Mesendoderm (in vitro differentiated cells): ENCODE measurements around the gene NPS. TPM values are rescaled to one million over a fixed set of nuclear protein-coding genes. Genes with fewer than 3 reads are reported as not detected.
A peak's percentile ranks its signal among the peaks of the same experiment; 100 is the strongest.

ENCODE experiments used
- DNase-seq: peaks from one replicate; pipeline ENCODE4 v3.0.0; 2013
- H2AK5ac ChIP-seq: 2 replicates; pipeline ENCODE4 v1.6.1; 2013; ENCODE audit warnings: low read length, inconsistent platforms
- H2BK120ac ChIP-seq: 2 replicates; pipeline ENCODE4 v1.6.1; 2013; ENCODE audit warnings: low read depth, mild to moderate bottlenecking, low read length, moderate library complexity, mixed read lengths
- H2BK15ac ChIP-seq: replicated peaks from 2 replicates; pipeline ENCODE4 v1.6.1; 2013; ENCODE audit warnings: low read depth, mild to moderate bottlenecking, moderate library complexity
- H2BK5ac ChIP-seq: 2 replicates; pipeline ENCODE4 v1.6.1; 2013; ENCODE audit warnings: low read length, inconsistent platforms
- H3K18ac ChIP-seq: 2 replicates; pipeline ENCODE4 v1.6.1; 2013; ENCODE audit warnings: mild to moderate bottlenecking, low read length, mixed read lengths
- H3K23ac ChIP-seq: one replicate; pipeline ENCODE4 v1.6.1; 2013; ENCODE audit warnings: low read length
- H3K27ac ChIP-seq: 2 replicates; pipeline ENCODE4 v1.5.1; 2013; ENCODE audit warnings: low read depth, mild to moderate bottlenecking, inconsistent platforms, low read length, moderate library complexity
- H3K27me3 ChIP-seq: 2 replicates; pipeline ENCODE4 v1.6.1; 2013; ENCODE audit warnings: low read length, control low read depth, mild to moderate bottlenecking, inconsistent platforms; ENCODE audit not compliant: insufficient read depth, poor library complexity
- H3K36me3 ChIP-seq: 2 replicates; pipeline ENCODE4 v1.6.1; 2013; ENCODE audit warnings: low read length, inconsistent platforms; ENCODE audit not compliant: control insufficient read depth, insufficient read depth
- H3K4ac ChIP-seq: one replicate; pipeline ENCODE4 v1.6.1; 2013; ENCODE audit warnings: low read depth, mild to moderate bottlenecking, low read length, moderate library complexity
- H3K4me1 ChIP-seq: 2 replicates; pipeline ENCODE4 v1.6.1; 2013; ENCODE audit warnings: low read depth, low read length, inconsistent platforms; ENCODE audit not compliant: control insufficient read depth
- H3K4me2 ChIP-seq: 2 replicates; pipeline ENCODE4 v1.6.1; 2013; ENCODE audit warnings: low read length
- H3K4me3 ChIP-seq: 2 replicates; pipeline ENCODE4 v1.5.1; 2013; ENCODE audit warnings: mild to moderate bottlenecking, low read length
- H3K56ac ChIP-seq: one replicate; pipeline ENCODE4 v1.6.1; 2013; ENCODE audit warnings: low read length
- H3K79me1 ChIP-seq: 2 replicates; pipeline ENCODE4 v1.6.1; 2013; ENCODE audit warnings: low read length, inconsistent platforms
- H3K79me2 ChIP-seq: 2 replicates; pipeline ENCODE4 v1.6.1; 2013; ENCODE audit warnings: mild to moderate bottlenecking, low read length; ENCODE audit not compliant: control insufficient read depth, insufficient read depth
- H3K9ac ChIP-seq: 2 replicates; pipeline ENCODE4 v1.6.1; 2013; ENCODE audit warnings: low read length, inconsistent platforms
- H4K5ac ChIP-seq: one replicate; pipeline ENCODE4 v1.6.1; 2013; ENCODE audit warnings: low read length
- H4K8ac ChIP-seq: one replicate; pipeline ENCODE4 v1.6.1; 2013; ENCODE audit warnings: low read depth, mild to moderate bottlenecking, control low read depth, low read length, moderate library complexity
- WGBS: extraction: QIAGEN DNeasy Blood & Tissue Kit; methylation state at CpG from one replicate; pipeline ENCODE4 v1.1.7; 2013; ENCODE audit warnings: low lambda C conversion rate, missing lambda C conversion rate; ENCODE audit not compliant: insufficient coverage; ENCODE audit errors: extremely low coverage; 5-methylcytosine and 5-hydroxymethylcytosine counted together
- polyA plus RNA-seq, 2 experiments: library from polyadenylated mRNA; stranded (reverse); fragments of 200-250 nt; gene quantifications; one replicate each; pipeline ENCODE4 v1.2.3, GENCODE V29; 2013

The NPS gene
- polyA plus RNA-seq (2013, experiment 1 of 2) = not detected
- not detected for polyA plus RNA-seq (2013, experiment 2 of 2)

DNA sequence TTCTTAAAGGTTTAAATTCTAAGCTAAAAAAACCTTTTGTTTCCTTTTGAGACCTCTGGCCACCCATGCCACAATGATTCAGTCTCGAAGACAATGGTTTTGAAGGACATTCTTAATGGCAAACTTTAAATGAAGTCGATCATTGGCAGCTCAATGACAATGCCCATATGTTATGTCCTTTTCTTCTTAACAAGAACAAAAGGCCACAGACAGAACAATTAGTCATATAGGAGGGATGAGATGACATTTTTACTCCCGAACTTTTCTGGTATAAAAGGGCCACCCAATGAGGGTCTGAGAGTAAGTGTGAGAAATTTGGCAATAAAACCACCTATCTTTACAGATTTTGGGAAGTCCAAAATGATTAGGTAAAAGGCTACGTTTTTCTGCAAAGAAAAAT lies at the start of gene NPS:
Gene NPS, plus strand, starts transcription at position 301 of the 400 bp plus-strand sequence. Its CDS starts 60 bp downstream, at position 361.
- no peaks in the 10 kb centered on the region for H3K79me1 ChIP-seq
- no peak within 1 kb of the TSS for H3K23ac ChIP-seq
- H3K79me2 ChIP-seq = no peaks in the 10 kb centered on the region
- H4K5ac ChIP-seq = no peak within 1 kb of the TSS
- no peaks in the 10 kb centered on the region for H3K36me3 ChIP-seq
- H2AK5ac ChIP-seq = no peak within 1 kb of the TSS
- H3K4me2 ChIP-seq = no peak within 1 kb of the TSS
- no peaks in the 10 kb centered on the region for H3K27me3 ChIP-seq
- H3K4ac ChIP-seq = no peak within 1 kb of the TSS
- H3K9ac ChIP-seq = no peak within 1 kb of the TSS
- no peak within 1 kb of the TSS for H3K18ac ChIP-seq
- no peak within 1 kb of the TSS for H3K56ac ChIP-seq
- no peaks in the 10 kb centered on the region for H3K4me1 ChIP-seq
- H3K27ac ChIP-seq = no peak within 1 kb of the TSS
- H3K4me3 ChIP-seq = no peak within 1 kb of the TSS
- no peak within 1 kb of the TSS for H2BK5ac ChIP-seq
- H2BK120ac ChIP-seq = no peak within 1 kb of the TSS
- no CpG with 5 or more reads among the region's 4 CpGs for WGBS
- no peak within 1 kb of the TSS for H2BK15ac ChIP-seq
- DNase-seq = no peak
- H4K8ac ChIP-seq = no peak within 1 kb of the TSS

- Histone ChIP-seq H4K8ac (no peak overlapping the region), H3K36me3 (no peaks in the 10 kb centered on the region), H3K4me3 (no peak overlapping the region), H3K9ac (no peak overlapping the region), H3K18ac (no peak overlapping the region), H2BK120ac (no peak overlapping the region), H3K79me2 (no peaks in the 10 kb centered on the region), H3K27ac (no peak overlapping the region), H3K4me1 (no peaks in the 10 kb centered on the region), H4K5ac (no peak overlapping the region), H3K4me2 (no peak overlapping the region), H2BK5ac (no peak overlapping the region), H2AK5ac (no peak overlapping the region), H2BK15ac (no peak overlapping the region), H3K56ac (no peak overlapping the region), H3K79me1 (no peaks in the 10 kb centered on the region), H3K4ac (no peak overlapping the region), H3K27me3 (no peaks in the 10 kb centered on the region), H3K23ac (no peak overlapping the region)
- no peak for DNase-seq
- WGBS = no CpG with 5 or more reads among the region's 8 CpGs
Observed at GRCh38 chr10:127500127-127500526, 49.0 kb upstream of the NPS start.

- Histone ChIP-seq H2BK15ac (no peak overlapping the region), H3K18ac (no peak overlapping the region), H3K36me3 (no peaks in the 10 kb centered on the region), H3K27me3 (no peaks in the 10 kb centered on the region), H3K4me2 (no peak overlapping the region), H3K79me1 (no peaks in the 10 kb centered on the region), H3K4me1 (no peaks in the 10 kb centered on the region), H2BK120ac (no peak overlapping the region), H2BK5ac (no peak overlapping the region), H4K5ac (no peak overlapping the region), H3K27ac (no peak overlapping the region), H2AK5ac (no peak overlapping the region), H3K56ac (no peak overlapping the region), H3K79me2 (no peaks in the 10 kb centered on the region), H4K8ac (no peak overlapping the region), H3K9ac (no peak overlapping the region), H3K4me3 (no peak overlapping the region), H3K23ac (no peak overlapping the region), H3K4ac (no peak overlapping the region)
- no CpG with 5 or more reads among the region's 9 CpGs for WGBS
- DNase-seq = no peak
Observed at GRCh38 chr10:127506094-127506493, 43.0 kb upstream of the NPS start.

- no peaks in the 10 kb centered on the region for H3K36me3 ChIP-seq
- no peaks in the 10 kb centered on the region for H3K27me3 ChIP-seq
- no peaks in the 10 kb centered on the region for H3K79me2 ChIP-seq
- no peaks in the 10 kb centered on the region for H3K79me1 ChIP-seq
- H2BK15ac ChIP-seq = no peak overlapping the region
- no peak overlapping the region for H3K4ac ChIP-seq
- H2BK5ac ChIP-seq = no peak overlapping the region
- no peak overlapping the region for H3K18ac ChIP-seq
- no peak overlapping the region for H2AK5ac ChIP-seq
- H3K23ac ChIP-seq = no peak overlapping the region
- H4K5ac ChIP-seq = no peak overlapping the region
- no peak overlapping the region for H3K4me3 ChIP-seq
- no peak overlapping the region for H2BK120ac ChIP-seq
- DNase-seq = no peak
- WGBS = no CpG with 5 or more reads among the region's 3 CpGs
- H3K4me2 ChIP-seq = no peak overlapping the region
- no peak overlapping the region for H3K9ac ChIP-seq
- H3K27ac ChIP-seq = no peak overlapping the region
- H4K8ac ChIP-seq = no peak overlapping the region
- H3K4me1 ChIP-seq = peaks cover under 1% of the 10 kb centered on the region
- no peak overlapping the region for H3K56ac ChIP-seq
Observed at GRCh38 chr10:127522298-127522697, 26.8 kb upstream of the NPS start.

DNA sequence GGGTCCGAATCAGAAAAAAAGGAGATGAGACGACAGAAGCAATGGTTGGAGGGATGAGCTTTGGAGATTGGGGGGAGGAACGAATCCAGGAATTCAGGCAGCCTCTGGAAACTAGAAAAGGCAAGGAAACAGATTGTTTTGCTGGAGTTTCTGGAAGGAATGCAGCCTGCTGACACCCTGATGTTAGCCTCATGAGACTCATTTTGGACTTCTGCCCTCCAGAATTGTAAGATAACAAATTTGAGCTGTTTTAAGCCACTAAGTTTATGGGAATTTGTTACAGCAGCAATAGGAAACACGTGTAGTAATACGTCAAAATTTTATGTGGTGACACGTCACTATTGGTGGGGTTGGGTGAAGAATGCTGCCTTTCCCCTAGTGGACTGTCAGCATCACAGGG lies 25.6 kb upstream of the NPS start:
- no peak overlapping the region for H3K23ac ChIP-seq
- H3K79me1 ChIP-seq = no peaks in the 10 kb centered on the region
- no peak overlapping the region for H2BK120ac ChIP-seq
- no peak overlapping the region for H3K9ac ChIP-seq
- no peak overlapping the region for H3K4ac ChIP-seq
- no peaks in the 10 kb centered on the region for H3K27me3 ChIP-seq
- no peak overlapping the region for H2BK15ac ChIP-seq
- H3K36me3 ChIP-seq = no peaks in the 10 kb centered on the region
- H4K8ac ChIP-seq = no peak overlapping the region
- H3K79me2 ChIP-seq = no peaks in the 10 kb centered on the region
- no peak for DNase-seq
- H3K27ac ChIP-seq = no peak overlapping the region
- H3K4me2 ChIP-seq = no peak overlapping the region
- H2BK5ac ChIP-seq = no peak overlapping the region
- H3K4me3 ChIP-seq = no peak overlapping the region
- peaks cover 2% of the 10 kb centered on the region for H3K4me1 ChIP-seq
- WGBS = no CpG with 5 or more reads among the region's 6 CpGs
- no peak overlapping the region for H3K56ac ChIP-seq
- no peak overlapping the region for H4K5ac ChIP-seq
- H2AK5ac ChIP-seq = no peak overlapping the region
- H3K18ac ChIP-seq = no peak overlapping the region

DNA sequence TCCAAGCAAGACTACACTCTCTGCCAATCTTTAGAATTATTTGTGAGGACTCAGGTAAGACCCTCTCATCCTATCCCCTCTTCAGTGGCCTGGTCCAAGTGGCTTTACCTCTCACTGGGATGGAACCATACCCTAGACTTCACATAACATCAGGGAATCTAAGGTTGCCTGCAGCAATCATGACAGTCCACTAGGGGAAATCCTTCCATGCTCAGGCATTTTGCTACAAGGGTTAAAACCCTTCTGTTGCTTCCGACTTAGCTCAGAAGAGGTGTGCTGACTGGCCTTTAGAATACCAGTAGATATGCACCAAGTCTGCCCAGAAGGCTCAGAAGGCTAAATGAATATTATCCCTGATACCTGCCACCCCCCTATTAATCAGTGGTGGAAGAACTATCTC lies 24.9 kb upstream of the NPS start:
- DNase-seq = peak; percentile 75
- no peak overlapping the region for H3K23ac ChIP-seq
- H2AK5ac ChIP-seq = no peak overlapping the region
- H3K18ac ChIP-seq = no peak overlapping the region
- H3K4me1 ChIP-seq = peaks cover 2% of the 10 kb centered on the region
- H3K4ac ChIP-seq = no peak overlapping the region
- no peaks in the 10 kb centered on the region for H3K79me1 ChIP-seq
- H3K36me3 ChIP-seq = no peaks in the 10 kb centered on the region
- H4K8ac ChIP-seq = no peak overlapping the region
- WGBS = no CpG with 5 or more reads among the region's 1 CpG
- H3K9ac ChIP-seq = no peak overlapping the region
- no peak overlapping the region for H3K4me2 ChIP-seq
- no peak overlapping the region for H3K27ac ChIP-seq
- H2BK120ac ChIP-seq = no peak overlapping the region
- no peak overlapping the region for H4K5ac ChIP-seq
- no peak overlapping the region for H2BK15ac ChIP-seq
- no peaks in the 10 kb centered on the region for H3K27me3 ChIP-seq
- H2BK5ac ChIP-seq = no peak overlapping the region
- H3K56ac ChIP-seq = no peak overlapping the region
- no peak overlapping the region for H3K4me3 ChIP-seq
- no peaks in the 10 kb centered on the region for H3K79me2 ChIP-seq
